H1 (cell line): ENCODE measurements around the gene RFTN2.

Source experiments
- CREB1 ChIP-seq: IDR thresholded peaks from 2 replicates; pipeline ENCODE4 v1.6.1; 2012; ENCODE audit warnings: inconsistent platforms
- CTCF ChIP-seq, 3 experiments: IDR thresholded peaks; 1 replicate in 2 of 3; 2 replicates in 1 of 3; pipeline versions ENCODE4 v1.5.1 to v1.6.1; 2011; ENCODE audit warnings: low read length in 3 of 3, mild to moderate bottlenecking in 3 of 3, inconsistent platforms in 2 of 3, low read depth in 1 of 3, moderate library complexity in 1 of 3; ENCODE audit not compliant: insufficient read depth in 1 of 3; ENCODE audit errors: control extremely low read depth in 1 of 3
- EZH2 ChIP-seq: fragments of 200-600 bp; sonication (generic); IDR thresholded peaks from 2 replicates; pipeline ENCODE4 v1.7.1; 2012; ENCODE audit warnings: low read depth, mild to moderate bottlenecking, moderate library complexity, low read length, inconsistent platforms; ENCODE audit not compliant: severe bottlenecking
- GABPA ChIP-seq: IDR thresholded peaks from 2 replicates; pipeline ENCODE4 v1.6.1; 2011; ENCODE audit warnings: mild to moderate bottlenecking, low read length, moderate library complexity, borderline replicate concordance; ENCODE audit not compliant: insufficient read depth
- MAFK ChIP-seq: IDR thresholded peaks from 2 replicates; pipeline ENCODE4 v1.6.1; 2012; ENCODE audit warnings: low read depth, mild to moderate bottlenecking, improper control_type of control experiment, low read length
- NRF1 ChIP-seq: IDR thresholded peaks from 2 replicates; pipeline ENCODE4 v1.6.1; 2011; ENCODE audit warnings: mild to moderate bottlenecking, low read depth, low read length, improper control_type of control experiment
- POLR2A ChIP-seq, 2 experiments: IDR thresholded peaks; 1 replicate in 1 of 2; 2 replicates in 1 of 2; pipeline ENCODE4 v1.6.1; 2011; ENCODE audit warnings: low read depth in 2 of 2, low read length in 2 of 2, mild to moderate bottlenecking in 2 of 2; ENCODE audit errors: control extremely low read depth in 1 of 2
- RAD21 ChIP-seq, 2 experiments: IDR thresholded peaks in 1 of 2; conservative IDR thresholded peaks in 1 of 2; 2 replicates each; pipeline ENCODE4 v1.6.1; 2011; ENCODE audit warnings: low read depth in 2 of 2, low read length in 2 of 2, improper control_type of control experiment in 1 of 2, inconsistent platforms in 1 of 2, mild to moderate bottlenecking in 1 of 2, moderate library complexity in 1 of 2
- RFX5 ChIP-seq: IDR thresholded peaks from 2 replicates; pipeline ENCODE4 v1.6.1; 2011; ENCODE audit warnings: low read depth, low read length, improper control_type of control experiment, borderline replicate concordance
- RNF2 ChIP-seq: fragments of 200-900, 300-1000 bp; sonication (generic); IDR thresholded peaks from 2 replicates; pipeline ENCODE4 v1.7.1; 2016; ENCODE audit warnings: borderline replicate concordance, low read depth, mild to moderate bottlenecking, antibody characterized with exemption, low read length; ENCODE audit not compliant: poor library complexity, severe bottlenecking; ENCODE audit errors: missing control alignments
- SUZ12 ChIP-seq: fragments of 200-600 bp; sonication (generic); IDR thresholded peaks from 2 replicates; pipeline ENCODE4 v1.6.1; 2012; ENCODE audit warnings: mild to moderate bottlenecking, inconsistent platforms, low read length, moderate library complexity, mixed read lengths
- TEAD4 ChIP-seq: IDR thresholded peaks from 2 replicates; pipeline ENCODE4 v1.6.1; 2012; ENCODE audit warnings: low read depth, low read length, inconsistent platforms, mixed read lengths
- YY1 ChIP-seq: IDR thresholded peaks from 2 replicates; pipeline ENCODE4 v1.6.1; 2011; ENCODE audit warnings: low read depth, mild to moderate bottlenecking, low read length

GRCh38 chr2:197705121-197705911 is 29.9 kb upstream of the RFTN2 start, which contains the start of gene MARS2:
- TF ChIP-seq RNF2 = no peak
- TF ChIP-seq CTCF (IDR thresholded peaks at IDR 0.05; ENCODE audit: control extremely low read depth in 1 of 3, insufficient read depth in 1 of 3, low read depth in 1 of 3, low read length in 3 of 3) = no peak
- peak; percentile 85 to 89 for TF ChIP-seq POLR2A (IDR thresholded peaks at IDR 0.05; ENCODE audit: control extremely low read depth in 1 of 2, low read depth in 2 of 2, low read length in 2 of 2)
- TF ChIP-seq RFX5 = no peak
- no peak for TF ChIP-seq EZH2
- TF ChIP-seq CREB1 = peak; percentile 83
- no peak for TF ChIP-seq TEAD4
- peak; percentile 87 for TF ChIP-seq NRF1
- no peak for TF ChIP-seq SUZ12
- peak; percentile 82 for TF ChIP-seq YY1
- peak in 1 of 2 experiments; percentile 10; a peak in 2 of 4 replicates for TF ChIP-seq RAD21 (IDR thresholded peaks at IDR 0.05 in 1 of 2, conservative IDR thresholded peaks at IDR 0.05 in 1 of 2; ENCODE audit: low read depth in 2 of 2, low read length in 2 of 2)
- TF ChIP-seq GABPA = no peak
- TF ChIP-seq MAFK = no peak
